HG03103 (cell line): ENCODE results near the gene STT3B.
"Not testable (repeated sequence)": the region's sequence is repeated elsewhere in the genome, so short reads cannot be mapped to it uniquely, and the experiment has no call there.

Source experiments
- ATAC-seq: cut with Tn5 transposase; IDR thresholded peaks from one replicate; pipeline ENCODE4 v1.9.1; 2021; ENCODE audit warnings: low read depth; ENCODE audit not compliant: unreplicated experiment

The STT3B gene

GRCh38 chr3:31532587-31533168, at the start of gene STT3B:
Gene STT3B, plus strand, starts transcription at chr3:31532925. Its CDS starts 74 bp downstream, at chr3:31532999.
- peak; percentile 42 for ATAC-seq

GRCh38 chr3:31483776-31484175, 48.9 kb upstream of the STT3B start:
- ATAC-seq: no peak

GRCh38 chr3:31485196-31485595, 47.5 kb upstream of the STT3B start:
- ATAC-seq: no peak

GRCh38 chr3:31486865-31487533, 45.7 kb upstream of the STT3B start:
- ATAC-seq: no peak

- no peak for ATAC-seq
Observed at GRCh38 chr3:31488475-31489017, 44.2 kb upstream of the STT3B start.

- ATAC-seq: no peak
Observed at GRCh38 chr3:31490502-31490901, 42.2 kb upstream of the STT3B start.

GRCh38 chr3:31491660-31492059, 41.1 kb upstream of the STT3B start:
- ATAC-seq: no peak

GRCh38 chr3:31493149-31493548, 39.6 kb upstream of the STT3B start:
- no peak for ATAC-seq

GRCh38 chr3:31495971-31496665, 36.6 kb upstream of the STT3B start:
- ATAC-seq: no peak

- ATAC-seq: no peak
Observed at GRCh38 chr3:31498791-31499190, 33.9 kb upstream of the STT3B start.

- no peak for ATAC-seq
Observed at GRCh38 chr3:31499281-31499680, 33.4 kb upstream of the STT3B start.

- ATAC-seq: no peak
Observed at GRCh38 chr3:31502803-31503221, 29.9 kb upstream of the STT3B start.

GRCh38 chr3:31503456-31503855, 29.3 kb upstream of the STT3B start:
- no peak for ATAC-seq

GRCh38 chr3:31504230-31504629, 28.5 kb upstream of the STT3B start:
- no peak for ATAC-seq

GRCh38 chr3:31505371-31506048, 27.2 kb upstream of the STT3B start:
- ATAC-seq: no peak

GRCh38 chr3:31506515-31506914, 26.2 kb upstream of the STT3B start:
- ATAC-seq: not testable (repeated sequence)

GRCh38 chr3:31508452-31509146, 24.1 kb upstream of the STT3B start:
- no peak for ATAC-seq

GRCh38 chr3:31509147-31509728, 23.5 kb upstream of the STT3B start:
- ATAC-seq: no peak

- no peak for ATAC-seq
Observed at GRCh38 chr3:31514570-31514969, 18.2 kb upstream of the STT3B start.
